DND-41 (cell line): Measurements from ENCODE around the gene FNDC3B.

Experiments used
- ATAC-seq: fragments of 200-7000 bp; cut with Tn5 transposase; 3 replicates; pipeline ENCODE4 v1.9.1; 2021; ENCODE audit warnings: low read depth; ENCODE audit not compliant: insufficient read depth
- DNase-seq: peaks from one replicate; pipeline ENCODE4 v3.0.0-alpha.2; 2020
- H2AFZ ChIP-seq: 2 replicates; pipeline ENCODE4 v1.6.0; 2012; ENCODE audit warnings: low read depth, low read length
- H3K27ac ChIP-seq: 2 replicates; pipeline ENCODE4 v1.5.1; 2012; ENCODE audit warnings: low read length, inconsistent platforms
- H3K27me3 ChIP-seq: fragments of 200-600 bp; sonication (generic); 2 replicates; pipeline ENCODE4 v1.6.0; 2012; ENCODE audit warnings: low read length, mild to moderate bottlenecking, inconsistent platforms; ENCODE audit not compliant: insufficient read depth, poor library complexity
- H3K36me3 ChIP-seq: 2 replicates; pipeline ENCODE4 v1.5.1; 2012; ENCODE audit warnings: low read length, inconsistent platforms; ENCODE audit not compliant: insufficient read depth
- H3K4me1 ChIP-seq: 2 replicates; pipeline ENCODE4 v1.5.1; 2012; ENCODE audit warnings: mild to moderate bottlenecking, low read length; ENCODE audit not compliant: insufficient read depth
- H3K4me2 ChIP-seq: 2 replicates; pipeline ENCODE4 v1.6.0; 2012; ENCODE audit warnings: mild to moderate bottlenecking, moderate library complexity, low read length, inconsistent platforms; ENCODE audit not compliant: insufficient read depth
- H3K4me3 ChIP-seq, 2 experiments: fragments of 200-600 bp in 1 of 2; shearing (Covaris generic) in 1 of 2; 2 replicates each; pipeline ENCODE4 v1.5.1; 2012 to 2016; ENCODE audit warnings: inconsistent platforms in 2 of 2, low read length in 2 of 2, mild to moderate bottlenecking in 2 of 2, low read depth in 1 of 2, moderate library complexity in 1 of 2
- H3K79me2 ChIP-seq: 2 replicates; pipeline ENCODE4 v1.6.0; 2012; ENCODE audit warnings: low read length, inconsistent platforms; ENCODE audit not compliant: insufficient read depth
- H3K9ac ChIP-seq: 2 replicates; pipeline ENCODE4 v1.6.0; 2012; ENCODE audit warnings: low read depth, mild to moderate bottlenecking, inconsistent platforms, low read length, moderate library complexity
- H3K9me3 ChIP-seq: 2 replicates; pipeline ENCODE4 v1.5.1; 2012; ENCODE audit warnings: low read length, moderate library complexity, mild to moderate bottlenecking, inconsistent platforms; ENCODE audit not compliant: insufficient read depth, severe bottlenecking
- H4K20me1 ChIP-seq: 2 replicates; pipeline ENCODE4 v1.6.0; 2012; ENCODE audit warnings: low read length; ENCODE audit not compliant: insufficient read depth
- EZH2 ChIP-seq: IDR thresholded peaks from 3 replicates; pipeline ENCODE4 v1.6.1; 2012; ENCODE audit warnings: borderline replicate concordance, low read depth, mild to moderate bottlenecking, moderate library complexity, low read length, inconsistent platforms; ENCODE audit not compliant: severe bottlenecking
- TF ChIP-seq, protein P1 (sequence below): IDR thresholded peaks from 2 replicates; pipeline ENCODE4 v1.5.1; 2012; ENCODE audit warnings: borderline replicate concordance, low read length, moderate library complexity, mild to moderate bottlenecking; ENCODE audit not compliant: poor library complexity, severe bottlenecking; ENCODE audit errors: extremely low read depth

Gene FNDC3B

DNA sequence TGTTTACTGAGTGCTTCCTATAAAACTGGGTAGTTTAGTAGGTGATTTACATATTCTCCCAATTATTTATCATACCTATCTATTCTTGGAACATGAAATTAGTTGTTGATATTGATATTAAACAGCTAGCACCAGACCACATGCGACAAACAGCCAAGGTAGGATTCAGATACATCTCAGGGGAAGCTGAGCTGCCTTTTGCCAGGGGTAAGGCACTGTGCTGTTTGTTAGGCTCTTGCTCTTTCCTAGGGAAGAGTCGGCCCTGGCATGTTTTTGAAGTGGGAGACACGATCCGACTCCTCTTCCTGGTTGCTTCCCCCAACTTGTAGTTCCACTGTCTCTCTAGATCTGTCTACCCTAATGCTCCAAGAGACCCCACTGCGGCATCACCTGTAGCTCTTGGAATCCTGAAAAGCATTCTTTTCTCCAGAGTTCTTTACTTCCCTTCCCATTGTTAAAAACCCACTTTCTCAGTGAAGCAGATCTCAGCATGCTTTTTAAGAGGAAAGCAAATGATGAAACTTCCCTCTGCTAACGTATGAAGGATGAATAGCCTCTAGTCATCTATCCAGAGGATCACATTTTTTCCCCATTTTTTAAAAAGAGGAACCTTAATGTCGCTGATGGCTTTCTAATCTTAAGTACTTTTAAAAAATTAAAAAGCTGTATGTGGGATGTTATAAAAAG is 270.5 kb downstream of the FNDC3B start:
- Histone ChIP-seq H3K4me2 (no peak overlapping the region), H3K9me3 (no peaks in the 10 kb centered on the region), H3K4me1 (no peaks in the 10 kb centered on the region), H2AFZ (no peak overlapping the region), H3K36me3 (no peaks in the 10 kb centered on the region), H3K4me3 (no peak overlapping the region), H3K9ac (no peak overlapping the region), H4K20me1 (no peaks in the 10 kb centered on the region), H3K27ac (no peak overlapping the region), H3K79me2 (no peaks in the 10 kb centered on the region), H3K27me3 (no peaks in the 10 kb centered on the region)
- DNase-seq: no peak
- TF ChIP-seq, protein P1, sequence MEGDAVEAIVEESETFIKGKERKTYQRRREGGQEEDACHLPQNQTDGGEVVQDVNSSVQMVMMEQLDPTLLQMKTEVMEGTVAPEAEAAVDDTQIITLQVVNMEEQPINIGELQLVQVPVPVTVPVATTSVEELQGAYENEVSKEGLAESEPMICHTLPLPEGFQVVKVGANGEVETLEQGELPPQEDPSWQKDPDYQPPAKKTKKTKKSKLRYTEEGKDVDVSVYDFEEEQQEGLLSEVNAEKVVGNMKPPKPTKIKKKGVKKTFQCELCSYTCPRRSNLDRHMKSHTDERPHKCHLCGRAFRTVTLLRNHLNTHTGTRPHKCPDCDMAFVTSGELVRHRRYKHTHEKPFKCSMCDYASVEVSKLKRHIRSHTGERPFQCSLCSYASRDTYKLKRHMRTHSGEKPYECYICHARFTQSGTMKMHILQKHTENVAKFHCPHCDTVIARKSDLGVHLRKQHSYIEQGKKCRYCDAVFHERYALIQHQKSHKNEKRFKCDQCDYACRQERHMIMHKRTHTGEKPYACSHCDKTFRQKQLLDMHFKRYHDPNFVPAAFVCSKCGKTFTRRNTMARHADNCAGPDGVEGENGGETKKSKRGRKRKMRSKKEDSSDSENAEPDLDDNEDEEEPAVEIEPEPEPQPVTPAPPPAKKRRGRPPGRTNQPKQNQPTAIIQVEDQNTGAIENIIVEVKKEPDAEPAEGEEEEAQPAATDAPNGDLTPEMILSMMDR: no peak
- TF ChIP-seq EZH2: no peak
- no peak for ATAC-seq

DNA sequence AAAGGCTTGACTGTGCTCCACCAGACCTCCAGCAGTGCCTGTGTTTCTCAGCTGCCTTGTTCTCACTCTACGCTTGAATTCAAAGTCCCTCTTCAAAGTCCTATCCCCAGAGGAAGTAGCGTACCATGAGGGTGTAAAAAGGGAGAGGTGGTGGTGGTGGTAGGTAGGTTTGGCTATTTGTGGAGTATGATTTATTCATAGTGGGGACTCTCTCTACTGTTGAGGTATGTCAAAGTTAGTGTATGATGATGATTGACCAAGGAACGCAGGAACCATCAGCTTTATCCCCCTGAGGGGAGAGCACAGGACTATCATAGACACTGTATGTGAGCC is 271.0 kb downstream of the FNDC3B start:
- DNase-seq: no peak
- H3K27ac ChIP-seq: no peak overlapping the region
- no peaks in the 10 kb centered on the region for H3K9me3 ChIP-seq
- H3K9ac ChIP-seq: no peak overlapping the region
- H3K27me3 ChIP-seq: no peaks in the 10 kb centered on the region
- no peak for ATAC-seq
- no peak overlapping the region for H2AFZ ChIP-seq
- H4K20me1 ChIP-seq: no peaks in the 10 kb centered on the region
- no peak for TF ChIP-seq EZH2
- TF ChIP-seq, protein P1: no peak
- H3K4me1 ChIP-seq: no peaks in the 10 kb centered on the region
- no peaks in the 10 kb centered on the region for H3K36me3 ChIP-seq
- no peaks in the 10 kb centered on the region for H3K79me2 ChIP-seq
- no peak overlapping the region for H3K4me2 ChIP-seq
- H3K4me3 ChIP-seq: no peak overlapping the region

DNA sequence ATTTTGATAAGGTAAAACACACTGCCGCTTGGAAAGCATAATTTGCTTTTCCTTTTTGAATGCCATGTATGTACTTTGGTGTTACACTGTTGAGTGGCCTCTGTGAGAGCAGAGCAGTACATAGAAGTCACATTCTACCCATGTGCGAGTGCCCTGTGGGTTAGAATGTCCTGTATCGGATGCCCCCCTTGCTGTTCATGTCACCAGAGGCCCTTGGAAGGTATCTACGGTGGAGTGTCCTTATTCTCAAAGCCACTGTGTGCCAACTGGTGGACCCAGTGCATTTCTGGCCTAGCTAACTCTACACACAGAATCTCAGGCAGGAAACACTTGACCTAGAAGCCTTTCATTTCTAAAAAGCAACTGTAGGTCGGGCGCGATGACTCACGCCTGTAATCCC is 271.8 kb downstream of the FNDC3B start:
- DNase-seq (no peak), ATAC-seq (no peak)
- H3K36me3 ChIP-seq: no peaks in the 10 kb centered on the region
- H4K20me1 ChIP-seq: no peaks in the 10 kb centered on the region
- H3K9ac ChIP-seq: no peak overlapping the region
- no peaks in the 10 kb centered on the region for H3K4me1 ChIP-seq
- H3K4me3 ChIP-seq: no peak overlapping the region
- H3K9me3 ChIP-seq: no peaks in the 10 kb centered on the region
- no peak overlapping the region for H3K27ac ChIP-seq
- no peaks in the 10 kb centered on the region for H3K27me3 ChIP-seq
- H3K79me2 ChIP-seq: no peaks in the 10 kb centered on the region
- H2AFZ ChIP-seq: no peak overlapping the region
- TF ChIP-seq EZH2: no peak
- TF ChIP-seq, protein P1: no peak
- H3K4me2 ChIP-seq: no peak overlapping the region

DNA sequence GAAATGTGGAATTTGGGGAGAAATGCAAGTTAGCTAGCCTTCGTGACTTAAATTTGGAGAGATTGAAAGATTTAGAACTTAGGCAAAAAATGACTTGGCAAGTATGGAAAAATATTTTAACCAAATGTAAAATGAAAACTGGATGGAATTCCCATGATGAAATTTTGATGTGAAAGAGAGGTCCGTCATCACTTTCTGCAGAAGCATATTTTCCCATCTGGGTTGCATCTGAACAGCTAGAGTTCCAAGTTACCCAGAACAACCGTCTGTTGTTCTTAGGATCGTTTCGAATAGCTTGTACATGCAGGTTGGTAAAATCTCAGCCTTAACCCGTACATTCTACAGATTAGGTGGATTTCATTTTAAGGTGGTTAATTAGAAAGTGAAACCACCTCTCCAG is 272.6 kb downstream of the FNDC3B start:
- H3K4me2 ChIP-seq: no peak overlapping the region
- H3K9me3 ChIP-seq: no peaks in the 10 kb centered on the region
- no peak for ATAC-seq
- TF ChIP-seq, protein P1: no peak
- TF ChIP-seq EZH2: no peak
- H3K9ac ChIP-seq: no peak overlapping the region
- H3K27ac ChIP-seq: no peak overlapping the region
- H3K36me3 ChIP-seq: no peaks in the 10 kb centered on the region
- no peaks in the 10 kb centered on the region for H3K79me2 ChIP-seq
- H3K4me3 ChIP-seq: no peak overlapping the region
- H2AFZ ChIP-seq: no peak overlapping the region
- H4K20me1 ChIP-seq: no peaks in the 10 kb centered on the region
- H3K4me1 ChIP-seq: no peaks in the 10 kb centered on the region
- no peaks in the 10 kb centered on the region for H3K27me3 ChIP-seq
- no peak for DNase-seq
